Endothelial cell of umbilical vein (primary cell): ENCODE results near the gene SLC6A7. TPM values are rescaled to one million over a fixed set of nuclear protein-coding genes. Genes with fewer than 3 reads are reported as not detected.

Source experiments
- BruUV-seq: library from RNA; stranded (reverse); fragments of 400-500 nt; replicated peaks from 2 replicates; lab custom pipeline; 2021; lab: Mats Ljungman, UMichigan
- CTCF ChIA-PET: fragments of 300-600, 350-600 bp; sonication (Branson Sonifier 250); formaldehyde crosslinking; loops from one replicate; lab custom pipeline; 2021; ENCODE audit warnings: antibody characterized with exemption, inconsistent platforms; lab: Charles Lee
- POLR2A ChIA-PET: fragments of 300-600, 350-600 bp; sonication (Branson Sonifier 250); formaldehyde crosslinking; loops from one replicate; lab custom pipeline; 2021; ENCODE audit warnings: antibody characterized with exemption, inconsistent platforms; lab: Charles Lee
- DNase-seq: peaks from one replicate; pipeline ENCODE4 v3.0.0-alpha.2; 2011; ENCODE audit warnings: low read depth, low spot score
- FAIRE-seq: peaks from 2 replicates; lab custom pipeline; 2011; peaks lifted over from hg19 to GRCh38; lab: Jason Lieb, UNC
- H2AFZ ChIP-seq: 2 replicates; pipeline ENCODE4 v1.6.0; 2012; ENCODE audit warnings: low read depth, low read length, control low read depth, inconsistent platforms
- H3K27ac ChIP-seq: 2 replicates; pipeline ENCODE4 v1.5.1; 2011; ENCODE audit warnings: low read depth, mild to moderate bottlenecking, control low read depth, low read length, moderate library complexity; ENCODE audit not compliant: insufficient read depth
- H3K27me3 ChIP-seq, 2 experiments: 2 replicates each; pipeline versions ENCODE4 v1.6.0 to v1.6.1; 2011; ENCODE audit warnings: low read length in 2 of 2, mixed read lengths in 1 of 2; ENCODE audit not compliant: control insufficient read depth in 2 of 2, insufficient read depth in 2 of 2
- H3K36me3 ChIP-seq, 2 experiments: 2 replicates in 1 of 2; 3 replicates in 1 of 2; pipeline ENCODE4 v1.5.1; 2011; ENCODE audit warnings: low read length in 2 of 2, mild to moderate bottlenecking in 1 of 2, moderate library complexity in 1 of 2; ENCODE audit not compliant: control insufficient read depth in 2 of 2, insufficient read depth in 2 of 2; ENCODE audit errors: extremely low read depth in 1 of 2
- H3K4me1 ChIP-seq: 3 replicates; pipeline ENCODE4 v1.5.1; 2011; ENCODE audit warnings: mild to moderate bottlenecking, low read length; ENCODE audit not compliant: control insufficient read depth, insufficient read depth; ENCODE audit errors: extremely low read depth
- H3K4me2 ChIP-seq: 2 replicates; pipeline ENCODE4 v1.6.1; 2011; ENCODE audit warnings: low read length, control low read depth, mixed read lengths; ENCODE audit not compliant: insufficient read depth
- H3K4me3 ChIP-seq, 3 experiments: fragments of 200-600 bp in 1 of 3; sonication (generic), shearing (Covaris generic) in 1 of 3; replicated peaks in 1 of 3; 2 replicates each; pipeline ENCODE4 v1.5.1; 2011 to 2016; ENCODE audit warnings: control low read depth in 3 of 3, low read length in 3 of 3, mild to moderate bottlenecking in 2 of 3, inconsistent platforms in 1 of 3, low read depth in 1 of 3, moderate library complexity in 1 of 3; ENCODE audit not compliant: insufficient read depth in 1 of 3
- H3K79me2 ChIP-seq: 2 replicates; pipeline ENCODE4 v1.6.0; 2012; ENCODE audit warnings: low read length, inconsistent platforms; ENCODE audit not compliant: control insufficient read depth, insufficient read depth
- H3K9ac ChIP-seq: replicated peaks from 2 replicates; pipeline ENCODE3; 2011; ENCODE audit warnings: low read length, control low read depth; ENCODE audit not compliant: insufficient read depth; ENCODE audit errors: extremely low read depth
- H3K9me1 ChIP-seq: replicated peaks from 3 replicates; pipeline ENCODE4 v1.6.0; 2011; ENCODE audit warnings: mild to moderate bottlenecking, low read length; ENCODE audit not compliant: control insufficient read depth, insufficient read depth; ENCODE audit errors: extremely low read depth
- H3K9me3 ChIP-seq: replicated peaks from 2 replicates; pipeline ENCODE4 v1.5.1; 2012; ENCODE audit warnings: low read length, inconsistent platforms; ENCODE audit not compliant: control insufficient read depth, insufficient read depth
- H4K20me1 ChIP-seq: replicated peaks from 2 replicates; pipeline ENCODE3; 2011; ENCODE audit warnings: mild to moderate bottlenecking, low read length; ENCODE audit not compliant: control insufficient read depth, insufficient read depth; ENCODE audit errors: extremely low read depth
- CTCF ChIP-seq, 2 donors: IDR thresholded peaks; 1 replicate in 1 of 2; 2 replicates in 1 of 2; pipeline ENCODE4 v1.5.1; 2011; ENCODE audit warnings: low read length in 2 of 2, mild to moderate bottlenecking in 2 of 2, moderate library complexity in 2 of 2, control low read depth in 1 of 2, inconsistent platforms in 1 of 2, low read depth in 1 of 2; ENCODE audit not compliant: insufficient read depth in 1 of 2; ENCODE audit errors: extremely low read depth in 1 of 2
- EZH2 ChIP-seq: IDR thresholded peaks from 2 replicates; pipeline ENCODE4 v1.6.1; 2012; ENCODE audit warnings: borderline replicate concordance, low read depth, mild to moderate bottlenecking, moderate library complexity, low read length, inconsistent platforms; ENCODE audit not compliant: severe bottlenecking
- FOS ChIP-seq: IDR thresholded peaks from 2 replicates; pipeline ENCODE4 v1.6.1; 2011; ENCODE audit warnings: mild to moderate bottlenecking, low read length, moderate library complexity, borderline replicate concordance; ENCODE audit not compliant: insufficient read depth
- GATA2 ChIP-seq: IDR thresholded peaks from 2 replicates; pipeline ENCODE4 v1.7.0; 2011; ENCODE audit warnings: low read depth, mild to moderate bottlenecking, moderate library complexity, mixed read lengths, low read length; ENCODE audit not compliant: insufficient read length, insufficient read depth
- JUN ChIP-seq: IDR thresholded peaks from 2 replicates; pipeline ENCODE4 v1.6.1; 2011; ENCODE audit warnings: borderline replicate concordance, low read depth; ENCODE audit not compliant: insufficient read length, insufficient read depth
- MAX ChIP-seq: IDR thresholded peaks from 2 replicates; pipeline ENCODE4 v1.6.1; 2011; ENCODE audit not compliant: insufficient read depth, insufficient read length
- MYC ChIP-seq: IDR thresholded peaks from one replicate; pipeline ENCODE4 v1.6.1; 2011; ENCODE audit warnings: mild to moderate bottlenecking, low read depth, low read length
- POLR2A ChIP-seq: IDR thresholded peaks from 2 replicates; pipeline ENCODE4 v1.6.1; 2012; ENCODE audit warnings: low read depth, mild to moderate bottlenecking, control low read depth, low read length
- POLR2AphosphoS5 ChIP-seq: IDR thresholded peaks from 2 replicates; pipeline ENCODE4 v1.6.1; 2012; ENCODE audit warnings: low read depth, mild to moderate bottlenecking, control low read depth, low read length, moderate library complexity; ENCODE audit not compliant: insufficient read depth
- dilution Hi-C: fragments of 300-500 bp; cut with MboI; formaldehyde crosslinking; loops from one replicate; pipeline ENCODE4 v1.15.0; 2019; ENCODE audit warnings: low sequenced_read_pairs; ENCODE audit not compliant: extremely low pct_ligation_motif_present
- intact Hi-C: fragments of 100-400 bp; cut with micrococcal nuclease; formaldehyde crosslinking; loops from one replicate; pipeline ENCODE4 v1.10.0; 2022
- polyA plus RNA-seq, 4 experiments: library from polyadenylated mRNA; depleted of rRNA in 3 of 4; stranded (reverse) in 3 of 4; unstranded in 1 of 4; fragments of >200 nt; gene quantifications; 2 replicates each; pipeline versions ENCODE4 v1.2.1 to v1.2.3, GENCODE V29; 2011 to 2012; ENCODE audit warnings: missing spikeins in 1 of 4
- total RNA-seq: library from RNA; stranded (reverse); gene quantifications from 2 replicates; pipeline ENCODE4 v1.2.3, GENCODE V29; 2021

The SLC6A7 gene
- total and polyA plus RNA-seq, 2 donors (not counting 3 experiments of a cell fraction or from before 2014, with no cell fraction given), result not detected

GRCh38 chr5:150144879-150145278, 45.0 kb upstream of the SLC6A7 start:
- Histone ChIP-seq H3K27ac (no peak overlapping the region), H3K9ac (no peak overlapping the region), H3K4me1 (peaks cover 6% of the 10 kb centered on the region), H3K36me3 (no peaks in the 10 kb centered on the region), H3K79me2 (no peaks in the 10 kb centered on the region), H3K9me3 (no peaks in the 10 kb centered on the region), H4K20me1 (no peaks in the 10 kb centered on the region), H2AFZ (no peak overlapping the region), H3K9me1 (no peaks in the 10 kb centered on the region), H3K4me3 (no peak overlapping the region), H3K27me3 (no peaks in the 10 kb centered on the region), H3K4me2 (no peak overlapping the region)
- dilution Hi-C loops (no loop called here), intact Hi-C loops (no loop called here)
- DNase-seq, result no peak
- TF ChIP-seq CTCF (IDR thresholded peaks at IDR 0.05; ENCODE audit: extremely low read depth in 1 of 2, insufficient read depth in 1 of 2, low read depth in 1 of 2, low read length in 2 of 2) (no peak), GATA2 (no peak), MYC (no peak), POLR2A (no peak), MAX (no peak), EZH2 (no peak), JUN (no peak), POLR2AphosphoS5 (no peak), FOS (no peak)
- ChIA-PET CTCF (interaction anchor here (1.5 to 2.6 kb wide), 4 partner anchors 9 to 291 kb away, joined by 4 to 6 read pairs (median 4); partner anchors contain the start of gene PDGFRB), POLR2A (no interaction called here)
- FAIRE-seq, result no peak
- no TSS peak for BruUV-seq
